Prostate gland (tissue), 2 donors: Measurements from ENCODE around the gene HMMR. TPM values are rescaled to one million over a fixed set of nuclear protein-coding genes. Genes with fewer than 3 reads are reported as not detected.
"Not testable (repeated sequence)": the region's sequence is repeated elsewhere in the genome, so short reads cannot be mapped to it uniquely, and the experiment has no call there.

ENCODE experiments used
- DNase-seq: peaks from one replicate; pipeline ENCODE4 v3.0.0-alpha.2; 2019; ENCODE audit warnings: low spot score
- H3K27ac ChIP-seq, 2 donors: fragments of 200-600 bp; sonication (generic); 2 replicates each; pipeline ENCODE4 v1.5.1; 2017 to 2019
- H3K27me3 ChIP-seq: fragments of 200-600 bp; sonication (generic); replicated peaks from 2 replicates; pipeline ENCODE4 v1.5.1; 2019; ENCODE audit not compliant: insufficient read depth
- H3K36me3 ChIP-seq, 2 donors: fragments of 200-600 bp; sonication (generic); 1 replicate in 1 of 2; 2 replicates in 1 of 2; pipeline versions ENCODE4 v1.5.1 to v1.8.1; 2017 to 2019
- H3K4me1 ChIP-seq: fragments of 200-600 bp; sonication (generic); replicated peaks from 2 replicates; pipeline ENCODE4 v1.5.1; 2019
- H3K4me3 ChIP-seq, 2 donors: fragments of 200-600 bp; sonication (generic); 2 replicates each; pipeline ENCODE4 v1.5.1; 2017 to 2019
- H3K9me3 ChIP-seq: fragments of 200-600 bp; sonication (generic); 2 replicates; pipeline ENCODE4 v1.5.1; 2017
- CTCF ChIP-seq, 4 experiments: fragments of 200-600 bp in 2 of 4; fragments of 450-650 bp in 2 of 4; sonication (generic) in 2 of 4; IDR thresholded peaks; 1 replicate in 3 of 4; 2 replicates in 1 of 4; pipeline ENCODE4 v1.5.1; 2016 to 2019; ENCODE audit warnings: antibody characterized with exemption in 4 of 4, mild to moderate bottlenecking in 2 of 4, moderate library complexity in 2 of 4
- POLR2A ChIP-seq: fragments of 450-650 bp; IDR thresholded peaks from one replicate; pipeline ENCODE4 v1.6.1; 2016; ENCODE audit warnings: antibody characterized with exemption, mild to moderate bottlenecking
- POLR2AphosphoS5 ChIP-seq: sonication (generic); formaldehyde crosslinking; IDR thresholded peaks from one replicate; pipeline ENCODE4 v1.6.1; 2017; ENCODE audit warnings: antibody characterized with exemption
- WGBS: methylation state at CpG from one replicate; pipeline ENCODE4 v1.1.5; 2018; 5-methylcytosine and 5-hydroxymethylcytosine counted together
- intact Hi-C: fragments of 100-400 bp; cut with DNase I; formaldehyde crosslinking; loops from one replicate; pipeline ENCODE4 v1.14.2; 2022
- total RNA-seq, 2 donors: library from RNA; depleted of rRNA; stranded (reverse); fragments of >200 nt; gene quantifications; one replicate each; pipeline ENCODE4 v1.1.0, GENCODE V29; 2016

The HMMR gene
- total RNA-seq, result 1 to 10 TPM; 1.7 to 1.8 TPM

DNA sequence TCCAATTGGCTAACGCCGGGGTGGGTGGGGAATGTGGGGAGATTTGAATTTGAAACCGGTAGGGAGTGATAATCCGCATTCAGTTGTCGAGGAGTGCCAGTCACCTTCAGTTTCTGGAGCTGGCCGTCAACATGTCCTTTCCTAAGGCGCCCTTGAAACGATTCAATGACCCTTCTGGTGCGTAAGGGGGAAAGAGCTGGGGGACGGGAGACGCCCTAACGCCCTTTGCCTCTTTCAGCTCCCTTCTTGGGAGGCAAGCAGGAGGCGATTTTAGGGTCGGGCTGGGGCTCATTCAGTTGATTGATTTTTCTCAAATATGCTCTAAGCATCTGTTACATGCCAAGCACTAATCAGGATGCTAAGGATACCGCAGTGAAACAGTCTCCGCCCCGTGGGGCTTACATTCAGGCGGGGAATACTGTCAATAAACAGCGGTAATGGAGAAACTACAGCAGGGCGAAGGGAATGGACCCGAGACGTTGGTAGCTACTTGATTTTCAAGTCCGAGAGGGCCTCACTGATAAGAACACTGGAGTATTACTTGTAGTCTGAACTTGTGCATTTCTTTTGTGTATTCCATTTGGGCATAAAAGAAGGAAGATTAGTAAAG, at the start of gene HMMR:
Gene HMMR, plus strand, starts transcription at position 71 of the 610 bp plus-strand sequence. Its CDS starts 61 bp downstream, at position 132.
- peak within 1 kb of the TSS; percentile 59 to 63 for H3K4me3 ChIP-seq
- H3K9me3 ChIP-seq, result no peaks in the 10 kb centered on the region
- H3K36me3 ChIP-seq, result no peaks in the 10 kb centered on the region
- TF ChIP-seq CTCF (IDR thresholded peaks at IDR 0.05) (peak in 1 of 4 experiments; percentile 5), POLR2A (no peak)
- WGBS, result under 1% methylated on average over 23 of the region's 23 CpGs
- intact Hi-C loops, result loop anchor here (1.0 kb wide), 1 partner anchor 43 kb away; no protein-coding TSS in a partner anchor
- no peak for DNase-seq
- H3K4me1 ChIP-seq, result no peaks in the 10 kb centered on the region
- H3K27me3 ChIP-seq, result no peaks in the 10 kb centered on the region
- H3K27ac ChIP-seq, result peak within 1 kb of the TSS; percentile 93 to 94

GRCh38 chr5:163415673-163416072, 44.8 kb upstream of the HMMR start:
- WGBS, result 26% methylated on average over 15 of the region's 15 CpGs
- intact Hi-C loops, DNase-seq, H3K4me3 ChIP-seq, H3K36me3 ChIP-seq, H3K4me1 ChIP-seq, H3K27me3 ChIP-seq, H3K9me3 ChIP-seq, H3K27ac ChIP-seq: not testable (repeated sequence)

DNA sequence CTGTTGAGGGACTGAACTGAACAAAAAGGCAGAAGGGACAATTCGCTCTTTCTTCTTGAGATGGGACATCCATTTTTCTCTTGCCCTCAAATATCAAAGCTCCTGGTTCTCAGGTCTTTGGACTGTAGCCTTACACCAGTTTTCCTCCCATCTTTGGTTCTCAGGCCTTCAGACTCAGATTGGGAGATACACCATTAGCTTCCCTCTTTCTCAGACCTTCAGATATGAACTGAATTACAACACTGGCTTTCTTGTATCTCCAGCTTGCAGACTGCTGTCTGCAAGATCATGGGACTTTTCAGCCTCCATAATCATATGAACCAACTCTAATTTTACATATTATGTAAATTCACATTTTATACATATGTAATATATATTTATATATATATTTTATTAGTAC, 35.6 kb upstream of the HMMR start:
- Histone ChIP-seq H3K27ac (no peak overlapping the region), H3K4me1 (no peaks in the 10 kb centered on the region), H3K4me3 (no peak overlapping the region), H3K9me3 (no peaks in the 10 kb centered on the region), H3K36me3 (no peaks in the 10 kb centered on the region), H3K27me3 (no peaks in the 10 kb centered on the region)
- intact Hi-C loops, result no loop called here
- WGBS, result 100% methylated on average over 1 of the region's 1 CpG
- DNase-seq, result no peak
- TF ChIP-seq CTCF (IDR thresholded peaks at IDR 0.05) (no peak), POLR2AphosphoS5 (no peak), POLR2A (no peak)

GRCh38 chr5:163426128-163426527, 34.3 kb upstream of the HMMR start:
- DNase-seq, H3K4me1 ChIP-seq, H3K27ac ChIP-seq, intact Hi-C loops, H3K27me3 ChIP-seq, H3K4me3 ChIP-seq, H3K9me3 ChIP-seq, H3K36me3 ChIP-seq: not testable (repeated sequence)
- 62% methylated on average over 4 of the region's 4 CpGs for WGBS

- intact Hi-C loops, result no loop called here
- WGBS, result 83% methylated on average over 1 of the region's 1 CpG
- DNase-seq, result no peak
- Histone ChIP-seq H3K4me1 (no peaks in the 10 kb centered on the region), H3K27me3 (no peaks in the 10 kb centered on the region), H3K27ac (no peak overlapping the region), H3K9me3 (no peaks in the 10 kb centered on the region), H3K4me3 (no peak overlapping the region), H3K36me3 (no peaks in the 10 kb centered on the region)
- TF ChIP-seq POLR2A (no peak), CTCF (IDR thresholded peaks at IDR 0.05) (no peak), POLR2AphosphoS5 (no peak)
Observed at GRCh38 chr5:163432544-163432943, 27.9 kb upstream of the HMMR start.

DNA sequence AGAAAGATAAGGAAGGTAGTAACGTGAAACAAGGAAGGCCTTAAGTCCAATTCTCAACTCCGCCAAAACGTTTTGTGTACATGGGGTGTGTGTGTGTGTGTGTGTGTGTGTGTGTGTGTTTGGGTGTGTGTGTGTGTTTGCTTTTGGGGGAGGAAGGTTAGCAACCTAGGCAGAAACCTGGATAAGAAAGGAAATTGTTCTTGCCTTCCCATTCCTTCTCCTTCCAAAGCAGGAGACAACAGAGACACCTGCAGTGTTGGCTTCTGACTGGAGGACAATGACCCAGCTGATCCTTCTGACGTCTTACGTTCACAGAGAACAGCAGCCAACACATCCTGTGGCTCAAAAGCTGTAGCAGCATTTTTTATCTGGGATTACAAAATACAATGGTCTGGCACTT, 27.2 kb upstream of the HMMR start:
- no peaks in the 10 kb centered on the region for H3K27me3 ChIP-seq
- TF ChIP-seq CTCF (IDR thresholded peaks at IDR 0.05) (no peak), POLR2AphosphoS5 (no peak), POLR2A (no peak)
- no peaks in the 10 kb centered on the region for H3K4me1 ChIP-seq
- 66% methylated on average over 5 of the region's 5 CpGs for WGBS
- intact Hi-C loops, result no loop called here
- no peak overlapping the region for H3K4me3 ChIP-seq
- no peaks in the 10 kb centered on the region for H3K36me3 ChIP-seq
- H3K27ac ChIP-seq, result no peak overlapping the region
- no peaks in the 10 kb centered on the region for H3K9me3 ChIP-seq
- no peak for DNase-seq
